GM12873 (cell line): Measurements from ENCODE around the gene SRD5A3.

ENCODE experiments used
- CTCF ChIP-seq: IDR thresholded peaks from 2 replicates; pipeline ENCODE4 v1.5.1; 2012; ENCODE audit warnings: low read depth, mild to moderate bottlenecking, moderate library complexity, low read length, control low read depth; ENCODE audit not compliant: insufficient read depth; ENCODE audit errors: missing control alignments

The SRD5A3 gene

DNA sequence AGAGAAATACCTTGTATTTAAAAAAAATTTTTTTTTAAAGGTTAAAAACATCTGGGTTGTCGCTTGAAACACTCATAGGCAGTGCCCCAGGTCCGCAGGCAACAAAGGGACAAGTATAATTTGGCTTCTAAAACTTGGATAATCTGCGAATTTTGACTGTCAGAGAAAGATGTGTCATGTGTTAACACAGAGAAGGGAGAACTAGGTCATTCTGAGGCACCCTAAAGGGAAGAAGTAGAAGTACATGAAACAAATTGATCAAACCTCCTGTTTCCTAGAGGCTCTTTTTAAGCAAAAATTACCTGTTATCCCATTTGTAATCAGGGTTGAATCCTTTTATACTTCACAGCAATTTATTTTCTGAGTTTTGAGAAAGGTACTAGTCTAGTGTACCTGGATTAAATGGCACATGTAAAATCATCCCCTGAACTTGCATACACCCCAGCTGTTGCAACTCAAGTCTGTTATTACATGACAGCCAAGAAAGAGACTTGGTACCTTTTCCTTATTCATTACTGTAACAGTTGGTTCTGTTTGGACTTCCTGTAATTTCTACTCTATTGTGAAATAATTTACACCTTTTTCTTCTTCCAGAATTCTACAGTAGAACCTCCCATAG, 1.7 kb downstream of the SRD5A3 start:
- TF ChIP-seq CTCF: peak; percentile 18

DNA sequence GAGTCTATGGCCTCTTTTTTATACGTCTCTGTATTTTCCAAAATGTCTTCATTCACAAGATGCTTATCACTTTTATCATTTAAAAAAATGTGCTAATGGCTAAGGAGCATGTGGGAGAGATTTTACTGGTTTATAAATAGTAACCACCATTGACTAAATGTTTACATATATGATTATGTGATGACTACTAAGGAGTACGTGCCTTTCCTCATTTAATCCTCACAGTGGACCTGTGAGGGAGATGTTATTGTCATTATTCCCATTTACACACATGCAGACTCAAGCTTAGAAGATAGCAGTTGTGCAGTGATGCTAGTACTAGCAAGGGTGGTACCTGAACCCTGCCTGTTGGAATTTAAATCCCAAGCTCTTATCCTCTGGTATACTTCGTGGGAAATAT, 2.4 kb downstream of the SRD5A3 start:
- TF ChIP-seq CTCF: no peak

GRCh38 chr4:55351824-55352223, 5.8 kb downstream of the SRD5A3 start:
- TF ChIP-seq CTCF: no peak

GRCh38 chr4:55352726-55353125, 6.7 kb downstream of the SRD5A3 start:
- no peak for TF ChIP-seq CTCF

- TF ChIP-seq CTCF: no peak
Observed at GRCh38 chr4:55354648-55355047, 8.6 kb downstream of the SRD5A3 start.

GRCh38 chr4:55355555-55355954, 9.5 kb downstream of the SRD5A3 start:
- TF ChIP-seq CTCF: no peak

GRCh38 chr4:55356991-55357461, 11.0 kb downstream of the SRD5A3 start:
- TF ChIP-seq CTCF: no peak
